Measurements from ENCODE around the gene DNAJC17. TPM values are rescaled to one million over a fixed set of nuclear protein-coding genes. Genes with fewer than 3 reads are reported as not detected.

DNAJC17 gene
- total RNA-seq, 1 experiment from 2014 or later: 36.1 TPM

DNA sequence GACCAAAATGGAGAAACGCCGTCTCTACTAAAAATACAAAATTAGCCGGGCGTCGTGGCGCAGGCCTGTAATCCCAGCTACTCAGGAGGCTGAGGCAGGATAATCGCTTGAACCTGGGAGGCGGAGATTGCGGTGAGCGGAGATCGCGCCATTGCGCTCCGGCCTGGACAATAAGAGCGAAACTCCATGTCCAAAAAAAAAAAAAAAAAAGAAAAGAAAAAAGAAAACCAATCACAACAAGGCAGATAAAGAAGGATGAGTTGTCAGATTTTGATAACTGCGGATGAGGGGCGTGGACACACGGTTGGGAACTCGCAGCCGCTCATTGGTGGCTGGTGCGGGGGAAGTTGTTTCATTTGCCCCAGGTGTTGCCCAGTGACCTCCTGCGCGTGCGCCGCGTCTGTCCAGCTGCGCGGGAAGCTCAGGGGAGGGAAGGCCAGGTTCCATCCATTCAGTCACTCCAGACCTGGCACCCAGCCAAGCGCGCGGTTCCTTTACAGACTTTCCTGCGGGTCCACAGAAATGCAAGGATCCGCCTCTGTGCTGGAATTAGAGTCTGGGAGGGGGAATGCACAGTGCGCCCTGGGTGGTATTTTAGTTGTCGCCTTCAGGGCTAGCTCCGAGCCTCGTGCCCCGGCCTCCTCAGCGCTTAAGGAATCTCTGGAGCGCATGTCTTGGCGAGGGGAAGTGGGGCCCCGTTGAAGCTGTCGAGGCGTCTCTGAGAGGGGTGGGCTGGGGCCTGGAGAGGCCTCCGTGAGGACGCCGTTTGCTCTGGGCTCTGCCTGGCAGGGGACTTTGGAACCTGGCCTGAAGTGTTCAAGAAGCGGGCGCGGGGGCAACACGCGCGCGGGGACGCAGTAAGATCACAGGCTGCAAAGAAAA lies 44.1 kb downstream of the DNAJC17 start:
- POLR2A ChIA-PET: no interaction called here
- TF ChIP-seq FOSL1 (IDR thresholded peaks at IDR 0.05; ENCODE audit: low read depth) (no peak), ZFX (IDR thresholded peaks at IDR 0.05) (peak; percentile 42; the same call in 1 of the 2 replicates), ELF1 (IDR thresholded peaks at IDR 0.05; ENCODE audit: borderline replicate concordance, low read depth) (no peak), POLR2A (IDR thresholded peaks at IDR 0.05; ENCODE audit: borderline replicate concordance, extremely low read depth, insufficient read depth, insufficient read length) (no peak)
- TF ChIP-seq, protein P1, sequence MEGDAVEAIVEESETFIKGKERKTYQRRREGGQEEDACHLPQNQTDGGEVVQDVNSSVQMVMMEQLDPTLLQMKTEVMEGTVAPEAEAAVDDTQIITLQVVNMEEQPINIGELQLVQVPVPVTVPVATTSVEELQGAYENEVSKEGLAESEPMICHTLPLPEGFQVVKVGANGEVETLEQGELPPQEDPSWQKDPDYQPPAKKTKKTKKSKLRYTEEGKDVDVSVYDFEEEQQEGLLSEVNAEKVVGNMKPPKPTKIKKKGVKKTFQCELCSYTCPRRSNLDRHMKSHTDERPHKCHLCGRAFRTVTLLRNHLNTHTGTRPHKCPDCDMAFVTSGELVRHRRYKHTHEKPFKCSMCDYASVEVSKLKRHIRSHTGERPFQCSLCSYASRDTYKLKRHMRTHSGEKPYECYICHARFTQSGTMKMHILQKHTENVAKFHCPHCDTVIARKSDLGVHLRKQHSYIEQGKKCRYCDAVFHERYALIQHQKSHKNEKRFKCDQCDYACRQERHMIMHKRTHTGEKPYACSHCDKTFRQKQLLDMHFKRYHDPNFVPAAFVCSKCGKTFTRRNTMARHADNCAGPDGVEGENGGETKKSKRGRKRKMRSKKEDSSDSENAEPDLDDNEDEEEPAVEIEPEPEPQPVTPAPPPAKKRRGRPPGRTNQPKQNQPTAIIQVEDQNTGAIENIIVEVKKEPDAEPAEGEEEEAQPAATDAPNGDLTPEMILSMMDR (IDR thresholded peaks at IDR 0.05 in 2 of 3, conservative IDR thresholded peaks at IDR 0.05 in 1 of 3; ENCODE audit: borderline replicate concordance in 1 of 3, insufficient read depth in 1 of 3, low read depth in 2 of 3, low read length in 2 of 3): no peak
- TF ChIP-seq, protein P2, sequence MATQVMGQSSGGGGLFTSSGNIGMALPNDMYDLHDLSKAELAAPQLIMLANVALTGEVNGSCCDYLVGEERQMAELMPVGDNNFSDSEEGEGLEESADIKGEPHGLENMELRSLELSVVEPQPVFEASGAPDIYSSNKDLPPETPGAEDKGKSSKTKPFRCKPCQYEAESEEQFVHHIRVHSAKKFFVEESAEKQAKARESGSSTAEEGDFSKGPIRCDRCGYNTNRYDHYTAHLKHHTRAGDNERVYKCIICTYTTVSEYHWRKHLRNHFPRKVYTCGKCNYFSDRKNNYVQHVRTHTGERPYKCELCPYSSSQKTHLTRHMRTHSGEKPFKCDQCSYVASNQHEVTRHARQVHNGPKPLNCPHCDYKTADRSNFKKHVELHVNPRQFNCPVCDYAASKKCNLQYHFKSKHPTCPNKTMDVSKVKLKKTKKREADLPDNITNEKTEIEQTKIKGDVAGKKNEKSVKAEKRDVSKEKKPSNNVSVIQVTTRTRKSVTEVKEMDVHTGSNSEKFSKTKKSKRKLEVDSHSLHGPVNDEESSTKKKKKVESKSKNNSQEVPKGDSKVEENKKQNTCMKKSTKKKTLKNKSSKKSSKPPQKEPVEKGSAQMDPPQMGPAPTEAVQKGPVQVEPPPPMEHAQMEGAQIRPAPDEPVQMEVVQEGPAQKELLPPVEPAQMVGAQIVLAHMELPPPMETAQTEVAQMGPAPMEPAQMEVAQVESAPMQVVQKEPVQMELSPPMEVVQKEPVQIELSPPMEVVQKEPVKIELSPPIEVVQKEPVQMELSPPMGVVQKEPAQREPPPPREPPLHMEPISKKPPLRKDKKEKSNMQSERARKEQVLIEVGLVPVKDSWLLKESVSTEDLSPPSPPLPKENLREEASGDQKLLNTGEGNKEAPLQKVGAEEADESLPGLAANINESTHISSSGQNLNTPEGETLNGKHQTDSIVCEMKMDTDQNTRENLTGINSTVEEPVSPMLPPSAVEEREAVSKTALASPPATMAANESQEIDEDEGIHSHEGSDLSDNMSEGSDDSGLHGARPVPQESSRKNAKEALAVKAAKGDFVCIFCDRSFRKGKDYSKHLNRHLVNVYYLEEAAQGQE (IDR thresholded peaks at IDR 0.05; ENCODE audit: low read depth): no peak
- DNase-seq (ENCODE audit: low read depth, low spot score) (no peak), ATAC-seq (peak; percentile 18)
- Histone ChIP-seq H3K79me2 (ENCODE audit: insufficient read depth, low read length) (no peaks in the 10 kb centered on the region), H3K27me3 (ENCODE audit: insufficient read depth, low read length) (no peaks in the 10 kb centered on the region), H3K9me3 (ENCODE audit: control insufficient read depth in 1 of 2, insufficient read depth in 1 of 2, low read depth in 1 of 2, low read length in 2 of 2) (no peaks in the 10 kb centered on the region), H3K4me3 (replicated peaks in 1 of 2; ENCODE audit: low read depth in 1 of 2, low read length in 2 of 2) (peak overlapping the region; percentile 21 to 47), H4K20me1 (ENCODE audit: insufficient read depth) (no peaks in the 10 kb centered on the region), H3K9me2 (ENCODE audit: insufficient read depth) (no peaks in the 10 kb centered on the region), H3K4me2 (ENCODE audit: low read length) (peak overlapping the region; percentile 81), H3K27ac (ENCODE audit: low read depth, low read length) (no peak overlapping the region; the same call in 1 of the 2 replicates), H3K9ac (ENCODE audit: low read length) (peak overlapping the region; percentile 49), H3K36me3 (ENCODE audit: control insufficient read depth in 1 of 2, insufficient read depth in 2 of 2, low read length in 2 of 2) (no peaks in the 10 kb centered on the region), H3K4me1 (ENCODE audit: control insufficient read depth in 1 of 2, insufficient read depth in 2 of 2, low read length in 2 of 2) (peaks cover 29 to 48% of the 10 kb centered on the region in 2 experiments), H2AFZ (ENCODE audit: low read depth, low read length, poor library complexity, severe bottlenecking) (no peak overlapping the region)
- RAD21 ChIA-PET (ENCODE audit: low non-redundant PET in 1 of 2, low total read pairs in 2 of 2, uncharacterized antibody in 2 of 2, unreplicated experiment in 2 of 2): interaction anchor here in 1 of 2 experiments (0.6 kb wide), 1 partner anchor 18 kb away, joined by 3 read pairs; no protein-coding TSS in a partner anchor
- no TSS peak for BruUV-seq (replicated peaks)
- CTCF ChIA-PET: interaction anchor here (1.2 to 1.7 kb wide), 3 partner anchors 19 to 131 kb away, joined by 3 to 5 read pairs (median 4); partner anchors contain the start of gene VPS18
- intact Hi-C loops (cut with micrococcal nuclease): no loop called here

All from HCT116 (cell line).